CD4-positive, alpha-beta T cell treated with Interleukin-15 for 1 hour (primary cell): ENCODE results near the gene ERAS.

Source experiments
- DNase-seq: peaks from one replicate; pipeline ENCODE4 v3.0.0-alpha.2; 2020

ERAS gene

DNA sequence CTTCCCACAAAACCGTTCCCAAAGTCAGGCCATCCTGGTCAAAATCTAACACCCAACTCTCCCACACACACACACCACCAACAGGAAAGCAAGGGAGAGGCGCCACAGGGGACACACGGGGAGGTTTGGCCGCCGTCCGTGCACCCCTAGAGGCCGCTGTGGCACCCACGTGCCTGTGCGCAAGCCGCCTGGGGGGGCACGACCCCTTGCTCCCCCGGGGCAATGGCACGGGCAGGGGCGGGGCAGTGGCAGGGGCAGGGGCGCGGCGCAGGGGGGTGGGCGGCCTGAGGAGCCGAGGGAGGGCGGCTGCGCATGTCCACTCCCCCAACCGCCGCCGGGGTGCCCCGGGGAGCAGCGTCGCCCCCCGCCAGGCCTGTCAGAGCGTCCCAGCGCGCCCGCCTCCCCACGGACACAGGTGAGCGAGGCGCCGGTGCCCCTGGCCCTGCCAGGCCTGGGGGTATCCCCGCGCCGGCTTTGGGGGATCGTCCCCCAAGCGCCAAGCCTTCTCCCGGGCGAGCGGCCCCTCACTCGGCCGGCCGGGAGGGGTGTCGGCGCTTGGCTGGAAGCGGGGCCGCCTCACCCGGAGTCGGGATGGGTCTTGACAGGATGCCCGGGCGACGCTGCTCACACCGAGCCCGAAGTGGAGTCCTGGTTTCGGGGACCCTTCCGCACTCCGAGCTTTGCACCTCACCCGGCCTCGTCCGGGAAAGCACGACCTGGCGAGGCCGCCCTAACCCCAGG lies at the start of gene ERAS:
TSS of gene ERAS (plus strand) at position 379 of the 741 bp plus-strand sequence. CDS start 2,611 bp downstream, outside the sequence.
- DNase-seq: no peak

DNA sequence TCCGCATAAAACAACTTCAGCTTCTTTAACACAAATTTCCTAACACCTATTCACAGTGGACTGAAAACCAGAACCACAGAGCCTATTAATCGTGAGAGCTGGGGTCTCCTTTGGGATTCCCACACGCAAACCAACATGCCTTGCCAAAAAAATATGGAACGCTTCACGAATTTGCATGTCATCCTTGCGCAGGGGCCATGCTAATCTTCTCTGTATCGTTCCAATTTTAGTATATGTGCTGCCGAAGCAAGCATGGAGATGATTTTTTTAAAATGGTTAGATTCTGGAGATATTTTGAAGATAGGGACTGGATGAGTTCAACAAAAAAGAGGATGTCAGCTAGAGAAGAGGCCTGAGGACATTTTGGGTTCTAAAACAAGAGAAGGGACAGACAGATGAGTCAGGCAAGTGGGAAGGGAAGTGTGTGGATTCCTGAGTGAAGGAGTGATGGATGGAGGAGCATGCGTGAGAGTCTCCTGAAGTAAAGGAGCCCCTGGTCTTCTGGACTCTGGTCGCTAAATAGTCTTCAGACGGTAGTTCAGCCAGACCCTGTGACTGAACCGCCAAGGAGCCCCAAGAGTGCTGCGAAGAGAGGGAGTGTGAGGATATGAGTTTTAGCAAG lies 49.4 kb upstream of the ERAS start:
- no peak for DNase-seq

GRCh38 chrX:48779399-48779798 lies 46.9 kb upstream of the ERAS start:
- no peak for DNase-seq

DNA sequence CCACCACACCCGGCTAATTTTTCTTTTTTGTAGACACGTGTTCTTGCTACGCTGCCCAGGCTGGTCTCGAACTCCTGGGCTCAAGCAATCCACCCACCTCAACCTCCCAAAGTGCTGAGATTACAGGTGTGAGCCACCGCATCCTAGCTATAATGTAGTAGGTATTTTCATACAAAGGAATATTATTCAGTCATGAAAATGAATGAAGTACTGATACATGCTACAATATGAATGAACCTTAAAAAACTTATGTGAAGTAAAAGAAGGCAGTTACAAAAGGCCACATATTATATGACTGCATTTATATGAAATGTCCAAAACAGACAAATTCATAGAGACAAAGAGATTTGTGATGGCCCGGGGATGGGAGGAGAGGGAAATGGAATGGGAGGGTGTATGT lies 44.6 kb upstream of the ERAS start:
- no peak for DNase-seq

DNA sequence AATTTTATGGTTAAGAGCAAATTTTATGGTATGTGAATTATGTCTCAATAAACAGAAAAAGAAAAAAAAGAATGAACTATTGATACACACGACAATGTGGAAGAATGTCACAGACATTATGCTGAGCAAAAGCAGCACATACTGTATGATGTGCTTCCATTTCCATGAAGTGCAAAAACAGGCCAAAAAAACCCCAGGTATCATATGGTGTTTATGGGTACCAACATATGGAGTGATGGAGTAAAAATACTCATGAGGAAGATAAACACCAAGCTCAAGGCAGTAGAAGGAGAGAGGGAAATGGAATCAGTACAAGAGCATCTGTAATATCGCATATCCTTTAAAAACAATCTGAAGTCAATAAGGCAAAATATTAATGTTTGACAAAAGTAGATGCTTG lies 44.1 kb upstream of the ERAS start:
- DNase-seq: no peak

DNA sequence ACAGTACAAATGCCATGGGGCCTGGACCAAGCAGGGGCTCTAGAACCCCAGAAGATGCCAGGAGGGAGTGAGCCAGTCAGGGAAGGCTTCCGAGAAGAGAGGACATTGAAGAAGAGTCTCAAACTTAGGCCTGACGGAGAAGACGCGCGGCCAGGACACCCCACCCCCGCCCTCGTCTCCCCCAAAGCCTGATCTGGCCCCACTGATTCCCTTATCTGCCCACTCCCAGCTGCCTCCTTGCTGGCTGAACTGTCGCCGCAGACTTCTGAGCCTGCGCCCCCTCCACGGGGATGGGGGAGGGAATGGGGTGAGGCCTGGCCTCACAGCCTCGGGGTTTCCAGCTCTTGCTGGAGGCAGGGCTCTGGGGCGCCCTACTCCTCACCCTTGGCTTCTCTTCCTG lies 43.5 kb upstream of the ERAS start:
- no peak for DNase-seq

GRCh38 chrX:48784726-48785125 lies 41.6 kb upstream of the ERAS start:
- DNase-seq: no peak

DNA sequence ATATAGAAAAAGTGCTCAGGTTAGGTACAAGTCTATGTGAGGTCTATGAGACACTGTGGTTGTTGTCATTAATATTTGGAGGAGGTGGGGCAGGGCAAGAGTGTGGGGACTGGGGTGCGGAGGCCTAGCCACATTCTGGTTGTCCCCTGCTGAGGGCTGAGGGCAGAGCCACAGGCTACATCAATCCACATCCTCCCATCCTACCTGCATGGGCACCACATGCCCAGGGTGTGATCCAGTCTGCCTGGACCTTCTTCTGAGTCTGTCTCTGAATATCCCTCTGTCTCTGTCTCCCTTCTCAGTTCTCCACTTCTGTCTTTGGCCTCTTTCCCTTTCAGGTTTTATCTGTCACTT lies 41.1 kb upstream of the ERAS start:
- no peak for DNase-seq

GRCh38 chrX:48785540-48786214 lies 40.6 kb upstream of the ERAS start:
- DNase-seq: no peak

DNA sequence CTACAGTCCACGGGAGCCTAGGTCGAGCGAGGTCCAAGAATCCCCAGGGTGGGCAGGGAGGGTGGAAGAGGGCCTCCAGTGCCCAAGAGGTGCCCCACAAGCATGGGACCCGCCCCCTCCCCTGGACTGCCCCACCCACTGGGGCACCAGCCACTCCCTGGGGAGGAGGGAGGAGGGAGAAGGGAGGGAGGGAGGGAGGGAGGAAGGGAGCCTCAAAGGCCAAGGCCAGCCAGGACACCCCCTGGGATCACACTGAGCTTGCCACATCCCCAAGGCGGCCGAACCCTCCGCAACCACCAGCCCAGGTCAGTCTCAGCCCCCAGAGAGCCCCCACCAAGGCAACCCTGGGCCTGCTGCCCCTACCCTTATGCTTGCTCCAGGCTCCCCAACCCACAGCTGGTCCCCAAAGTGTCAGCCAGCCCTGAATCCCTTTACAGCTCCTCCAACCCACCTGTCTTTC lies 39.9 kb upstream of the ERAS start, which contains the start of gene GATA1:
TSS of gene GATA1 (plus strand) at position 250 of the 460 bp plus-strand sequence. CDS start 4,520 bp downstream, outside the sequence.
- no peak for DNase-seq

DNA sequence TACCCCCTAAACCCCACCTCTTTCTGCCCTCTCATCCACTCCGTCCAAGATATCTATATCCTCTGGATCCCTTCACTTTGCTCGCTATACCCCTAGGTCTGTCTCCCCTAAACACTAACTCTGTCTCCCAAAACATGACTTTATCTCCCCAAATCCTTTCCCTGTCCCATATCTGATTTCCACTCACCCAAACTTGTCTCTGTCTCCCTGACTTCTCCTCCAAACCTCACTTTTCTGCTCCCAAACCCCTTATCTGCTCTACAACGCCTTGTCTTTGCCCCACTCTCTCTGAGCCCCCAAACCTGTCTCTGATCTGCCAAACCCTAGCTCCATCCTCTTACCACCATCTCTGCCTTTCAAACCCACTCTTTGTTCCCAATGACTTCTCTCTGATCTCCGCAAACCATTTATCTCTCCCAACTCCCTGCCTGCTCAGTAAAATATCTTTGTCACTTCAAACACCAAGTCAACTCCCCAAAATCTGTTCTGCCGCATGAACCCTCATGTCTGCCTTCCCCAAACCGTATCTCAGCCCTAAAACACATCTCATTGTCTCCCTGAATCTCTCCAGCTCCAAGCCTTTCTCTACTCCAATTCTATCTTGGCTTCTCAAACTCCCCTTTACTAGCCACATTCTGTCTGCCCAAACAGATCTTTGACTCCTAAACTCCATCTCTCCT lies 39.3 kb upstream of the ERAS start:
- DNase-seq: no peak

DNA sequence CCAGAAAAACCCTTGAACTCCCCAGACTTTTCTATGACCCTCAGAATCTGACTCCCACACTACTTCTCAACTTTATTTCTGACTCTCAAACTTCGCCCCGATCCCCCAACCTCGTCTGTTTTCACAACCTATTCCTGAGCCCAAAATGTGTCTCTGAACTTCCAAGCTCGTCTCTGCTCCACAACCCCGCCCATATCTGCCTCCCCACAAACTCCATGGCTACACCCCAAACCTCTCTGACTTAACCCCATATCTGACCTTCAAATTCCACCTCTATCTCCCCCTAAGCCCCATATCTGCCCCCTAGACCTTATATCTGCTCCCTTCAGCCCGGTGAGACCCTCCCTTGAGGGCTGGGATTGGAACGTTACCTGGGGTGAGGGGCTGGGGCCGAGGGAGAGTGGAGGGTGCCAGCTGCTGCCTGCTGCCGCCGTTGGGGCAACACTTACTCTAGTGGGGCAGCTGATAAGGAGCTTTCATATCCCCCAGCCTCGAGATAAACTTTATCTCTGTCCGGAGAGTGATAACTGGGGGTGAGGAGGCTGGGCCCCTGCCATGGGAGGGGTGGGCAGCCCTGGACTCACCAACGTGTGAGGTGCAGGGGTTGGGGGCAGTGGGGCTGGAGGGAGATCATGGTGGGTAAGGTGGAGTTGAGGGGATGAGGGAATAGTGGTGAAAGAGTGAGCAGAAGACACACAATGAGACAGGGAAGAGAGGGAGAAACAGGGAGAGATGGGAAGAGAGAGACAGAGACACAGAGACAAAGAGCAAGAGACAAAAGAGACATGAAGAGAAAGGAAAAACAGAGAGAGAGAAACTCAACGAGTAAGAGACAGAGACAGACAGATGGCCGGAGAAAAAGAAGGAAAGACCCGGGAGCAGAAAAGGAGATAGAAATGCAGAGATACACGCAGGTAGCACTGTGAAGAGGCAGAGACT lies 38.5 kb upstream of the ERAS start:
- no peak for DNase-seq

DNA sequence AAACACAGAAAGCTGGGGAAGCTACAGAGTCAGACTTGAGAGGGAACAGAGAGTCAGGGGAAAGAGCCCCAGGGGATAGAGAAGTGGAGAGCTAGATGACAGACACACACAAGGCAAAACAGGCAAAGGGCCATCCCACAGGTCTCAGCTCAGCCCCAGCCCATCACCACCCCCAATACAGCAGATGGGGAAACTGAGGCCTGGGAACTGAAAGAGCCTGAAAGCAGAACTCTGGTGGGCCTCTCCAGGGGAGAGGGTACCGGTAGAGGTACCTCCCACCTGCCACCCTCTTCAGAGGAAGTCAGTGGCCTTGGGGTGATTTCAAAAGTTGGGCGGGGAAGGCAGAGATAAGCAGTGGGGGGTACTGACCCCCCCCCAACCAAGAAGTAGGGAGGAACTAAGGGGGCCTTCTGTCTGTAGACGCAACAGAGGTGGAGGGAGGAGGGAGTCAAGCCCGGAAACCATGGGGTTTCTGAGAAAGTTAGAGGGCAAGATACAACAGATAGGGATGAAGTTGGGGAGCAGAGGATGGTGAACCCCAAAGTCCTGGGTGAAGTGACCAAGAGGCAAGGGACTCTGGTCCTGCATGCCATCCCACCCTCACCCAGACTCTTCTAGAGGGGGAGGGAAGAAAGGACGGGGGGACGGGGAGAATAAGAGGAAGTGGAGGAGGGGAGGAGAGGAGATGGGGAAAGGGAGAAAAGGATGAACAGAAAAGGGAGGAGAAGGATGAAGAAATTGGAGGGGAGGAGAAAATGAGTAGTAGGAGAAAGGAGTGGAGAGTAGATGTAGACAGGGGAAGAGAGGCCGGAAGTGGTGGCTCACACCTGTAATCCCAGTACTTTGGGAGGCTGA lies 36.7 kb upstream of the ERAS start:
- no peak for DNase-seq

DNA sequence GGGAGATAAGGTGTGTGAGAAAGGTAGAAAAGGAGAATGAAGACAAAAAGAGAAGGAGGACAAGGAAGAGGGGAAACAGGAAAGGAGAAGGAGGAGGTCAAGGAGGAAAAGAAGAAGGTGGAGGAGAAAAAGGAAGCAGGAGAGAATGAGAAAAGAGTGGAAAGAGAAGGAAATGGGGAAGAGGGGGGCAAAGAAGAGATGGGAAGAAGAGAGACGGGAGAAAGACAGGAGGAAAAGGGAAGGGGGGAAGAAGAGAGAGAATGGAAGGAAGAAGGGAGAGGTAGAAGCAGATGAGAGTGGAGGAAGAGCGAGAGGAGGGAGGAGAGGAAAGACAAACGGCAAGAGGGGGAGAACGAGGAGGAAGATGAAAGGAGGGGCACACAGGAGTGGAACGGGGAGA lies 35.8 kb upstream of the ERAS start:
- no peak for DNase-seq

DNA sequence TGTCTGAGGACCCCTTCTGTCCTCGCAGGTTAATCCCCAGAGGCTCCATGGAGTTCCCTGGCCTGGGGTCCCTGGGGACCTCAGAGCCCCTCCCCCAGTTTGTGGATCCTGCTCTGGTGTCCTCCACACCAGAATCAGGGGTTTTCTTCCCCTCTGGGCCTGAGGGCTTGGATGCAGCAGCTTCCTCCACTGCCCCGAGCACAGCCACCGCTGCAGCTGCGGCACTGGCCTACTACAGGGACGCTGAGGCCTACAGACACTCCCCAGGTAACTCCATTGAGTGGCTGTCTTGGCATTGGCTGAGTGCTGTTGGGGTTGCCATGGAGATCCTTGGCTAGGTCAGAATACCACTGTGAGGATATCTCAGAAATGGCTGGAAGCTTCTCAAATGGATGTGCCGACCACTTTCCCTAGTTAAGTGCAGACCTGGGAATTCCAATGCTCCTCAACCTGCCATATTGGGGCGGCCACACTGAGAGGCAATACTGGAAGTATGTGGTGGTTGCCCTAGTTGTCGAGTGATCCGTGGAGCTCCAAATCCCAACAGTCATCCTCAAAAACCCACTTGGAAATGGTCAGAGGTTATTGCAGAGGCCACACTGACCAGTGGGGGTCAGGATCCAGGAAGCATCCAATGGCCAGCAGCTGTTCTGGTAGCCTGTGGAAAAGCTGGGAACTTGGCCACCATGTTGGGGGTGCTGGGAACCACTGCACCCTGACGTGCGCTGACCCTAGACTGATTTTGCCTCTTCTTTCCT lies 35.1 kb upstream of the ERAS start:
- no peak for DNase-seq

- no peak for DNase-seq
Observed at GRCh38 chrX:48792219-48792618, 34.1 kb upstream of the ERAS start.

- no peak for DNase-seq
Observed at GRCh38 chrX:48793935-48794334, 32.4 kb upstream of the ERAS start.

- DNase-seq: no peak
Observed at GRCh38 chrX:48794340-48794910, 31.9 kb upstream of the ERAS start.

DNA sequence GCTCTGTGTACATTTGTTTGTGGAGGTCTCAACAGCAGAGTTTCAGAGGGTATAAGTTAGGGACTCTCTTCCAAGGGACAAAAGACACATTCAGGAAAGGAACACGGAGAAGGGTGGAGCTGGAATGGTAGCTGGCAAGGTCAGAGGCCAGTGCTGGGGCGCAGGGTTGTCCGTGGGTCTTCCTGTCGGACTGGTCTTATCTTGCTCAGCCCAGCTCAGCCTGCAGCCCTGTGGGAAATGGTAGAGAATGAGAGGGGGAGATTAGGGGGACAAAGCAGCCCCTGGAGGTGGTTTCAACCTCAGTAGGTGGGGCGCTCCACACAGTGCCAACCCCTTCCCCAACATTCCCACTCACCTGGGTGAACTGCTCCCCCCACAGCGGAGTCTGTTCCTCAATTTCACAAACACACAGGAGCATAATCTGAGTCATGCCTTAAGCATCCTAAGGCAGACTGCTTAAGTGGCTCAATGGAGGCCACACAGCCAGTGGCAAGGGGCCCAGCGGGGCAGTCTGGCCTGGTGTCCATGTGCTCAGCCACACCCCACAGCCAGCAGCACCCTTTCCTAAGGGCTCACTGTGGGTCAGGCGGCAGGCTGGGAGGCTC lies 31.3 kb upstream of the ERAS start:
- no peak for DNase-seq

GRCh38 chrX:48798318-48798717 lies 28.0 kb upstream of the ERAS start:
- DNase-seq: no peak
